ENCODE results near the gene DOCK2.

The DOCK2 gene

GRCh38 chr5:170020423-170020822 lies 383.3 kb downstream of the DOCK2 start:
- Mint-ChIP-seq H3K9me3 (no peaks in the 10 kb centered on the region), H3K27me3 (no peaks in the 10 kb centered on the region), H3K4me1 (ENCODE audit: low read depth) (no peaks in the 10 kb centered on the region), H3K27ac (no peak overlapping the region), H3K36me3 (ENCODE audit: low read depth) (peaks cover 94% of the 10 kb centered on the region), H3K4me3 (no peak overlapping the region)
- DNase-seq: no peak

- Mint-ChIP-seq H3K27me3 (no peaks in the 10 kb centered on the region), H3K9me3 (no peaks in the 10 kb centered on the region), H3K4me3 (no peak overlapping the region), H3K4me1 (ENCODE audit: low read depth) (no peaks in the 10 kb centered on the region), H3K36me3 (ENCODE audit: low read depth) (peaks cover 97% of the 10 kb centered on the region), H3K27ac (no peak overlapping the region)
- no peak for DNase-seq
These were observed 384.4 kb downstream of the DOCK2 start for GRCh38 chr5:170021506-170021905.

GRCh38 chr5:170025853-170026252 lies 388.8 kb downstream of the DOCK2 start:
- Mint-ChIP-seq H3K27me3 (no peaks in the 10 kb centered on the region), H3K9me3 (no peaks in the 10 kb centered on the region), H3K27ac (no peak overlapping the region)

GRCh38 chr5:170028124-170028523 lies 391.0 kb downstream of the DOCK2 start:
- peaks cover 4% of the 10 kb centered on the region for H3K4me1 Mint-ChIP-seq (ENCODE audit: low read depth)
- no peaks in the 10 kb centered on the region for H3K27me3 Mint-ChIP-seq
- no peak overlapping the region for H3K4me3 Mint-ChIP-seq
- no peak for DNase-seq
- H3K36me3 Mint-ChIP-seq (ENCODE audit: low read depth): peaks cover 94% of the 10 kb centered on the region
- no peak overlapping the region for H3K27ac Mint-ChIP-seq
- no peaks in the 10 kb centered on the region for H3K9me3 Mint-ChIP-seq

More at GRCh38 chr5:170025853-170026252, 388.8 kb downstream of the DOCK2 start:
- no peak for DNase-seq
- no peaks in the 10 kb centered on the region for H3K4me1 Mint-ChIP-seq (ENCODE audit: low read depth)
- H3K36me3 Mint-ChIP-seq (ENCODE audit: low read depth): peaks cover 97% of the 10 kb centered on the region
- no peak overlapping the region for H3K4me3 Mint-ChIP-seq

GRCh38 chr5:170034231-170034630 lies 397.2 kb downstream of the DOCK2 start:
- peaks cover 90% of the 10 kb centered on the region for H3K36me3 Mint-ChIP-seq (ENCODE audit: low read depth)
- H3K27me3 Mint-ChIP-seq: no peaks in the 10 kb centered on the region
- H3K4me3 Mint-ChIP-seq: no peak overlapping the region
- peaks cover 4% of the 10 kb centered on the region for H3K4me1 Mint-ChIP-seq (ENCODE audit: low read depth)
- no peaks in the 10 kb centered on the region for H3K9me3 Mint-ChIP-seq
- H3K27ac Mint-ChIP-seq: no peak overlapping the region
- no peak for DNase-seq

- no peak overlapping the region for H3K27ac Mint-ChIP-seq
- H3K9me3 Mint-ChIP-seq: no peaks in the 10 kb centered on the region
- no peaks in the 10 kb centered on the region for H3K27me3 Mint-ChIP-seq
- no peak overlapping the region for H3K4me3 Mint-ChIP-seq
- DNase-seq: no peak
- H3K4me1 Mint-ChIP-seq (ENCODE audit: low read depth): no peaks in the 10 kb centered on the region
- peaks cover 92% of the 10 kb centered on the region for H3K36me3 Mint-ChIP-seq (ENCODE audit: low read depth)
These were observed 401.2 kb downstream of the DOCK2 start for GRCh38 chr5:170038241-170038640.

GRCh38 chr5:170039830-170040229 lies 402.8 kb downstream of the DOCK2 start:
- DNase-seq: no peak
- no peaks in the 10 kb centered on the region for H3K4me1 Mint-ChIP-seq (ENCODE audit: low read depth)
- H3K36me3 Mint-ChIP-seq (ENCODE audit: low read depth): peaks cover 92% of the 10 kb centered on the region
- H3K4me3 Mint-ChIP-seq: no peak overlapping the region
- H3K27me3 Mint-ChIP-seq: no peaks in the 10 kb centered on the region
- H3K27ac Mint-ChIP-seq: no peak overlapping the region
- no peaks in the 10 kb centered on the region for H3K9me3 Mint-ChIP-seq

GRCh38 chr5:170046241-170046640 lies 409.2 kb downstream of the DOCK2 start:
- Mint-ChIP-seq H3K27ac (no peak overlapping the region), H3K36me3 (ENCODE audit: low read depth) (peaks cover 96% of the 10 kb centered on the region), H3K9me3 (no peaks in the 10 kb centered on the region), H3K27me3 (no peaks in the 10 kb centered on the region), H3K4me3 (no peak overlapping the region), H3K4me1 (ENCODE audit: low read depth) (no peaks in the 10 kb centered on the region)
- DNase-seq: no peak

- Mint-ChIP-seq H3K4me1 (ENCODE audit: low read depth) (no peaks in the 10 kb centered on the region), H3K9me3 (no peaks in the 10 kb centered on the region), H3K36me3 (ENCODE audit: low read depth) (peaks cover 96% of the 10 kb centered on the region), H3K4me3 (no peak overlapping the region), H3K27me3 (no peaks in the 10 kb centered on the region), H3K27ac (no peak overlapping the region)
- no peak for DNase-seq
These were observed 412.6 kb downstream of the DOCK2 start for GRCh38 chr5:170049713-170050112.

GRCh38 chr5:170053896-170054295 lies 416.8 kb downstream of the DOCK2 start:
- no peak for DNase-seq
- H3K36me3 Mint-ChIP-seq (ENCODE audit: low read depth): peaks cover 99% of the 10 kb centered on the region
- no peak overlapping the region for H3K4me3 Mint-ChIP-seq
- H3K4me1 Mint-ChIP-seq (ENCODE audit: low read depth): no peaks in the 10 kb centered on the region
- H3K9me3 Mint-ChIP-seq: peaks cover 6% of the 10 kb centered on the region
- no peak overlapping the region for H3K27ac Mint-ChIP-seq
- H3K27me3 Mint-ChIP-seq: no peaks in the 10 kb centered on the region

- Mint-ChIP-seq H3K4me1 (ENCODE audit: low read depth) (no peaks in the 10 kb centered on the region), H3K27me3 (no peaks in the 10 kb centered on the region), H3K36me3 (ENCODE audit: low read depth) (peaks cover 99% of the 10 kb centered on the region), H3K9me3 (peaks cover 6% of the 10 kb centered on the region), H3K4me3 (no peak overlapping the region), H3K27ac (no peak overlapping the region)
- DNase-seq: no peak
These were observed 418.5 kb downstream of the DOCK2 start for GRCh38 chr5:170055606-170056005.

GRCh38 chr5:170056561-170057267 lies 419.6 kb downstream of the DOCK2 start:
- no peak for DNase-seq
- peaks cover 6% of the 10 kb centered on the region for H3K9me3 Mint-ChIP-seq
- H3K4me3 Mint-ChIP-seq: no peak overlapping the region
- H3K27ac Mint-ChIP-seq: no peak overlapping the region
- no peaks in the 10 kb centered on the region for H3K27me3 Mint-ChIP-seq
- peaks cover 97% of the 10 kb centered on the region for H3K36me3 Mint-ChIP-seq (ENCODE audit: low read depth)
- H3K4me1 Mint-ChIP-seq (ENCODE audit: low read depth): no peaks in the 10 kb centered on the region

- H3K4me1 Mint-ChIP-seq (ENCODE audit: low read depth): no peaks in the 10 kb centered on the region
- no peak overlapping the region for H3K4me3 Mint-ChIP-seq
- no peak for DNase-seq
- H3K9me3 Mint-ChIP-seq: peaks cover 6% of the 10 kb centered on the region
- H3K27ac Mint-ChIP-seq: no peak overlapping the region
- H3K27me3 Mint-ChIP-seq: no peaks in the 10 kb centered on the region
- peaks cover 97% of the 10 kb centered on the region for H3K36me3 Mint-ChIP-seq (ENCODE audit: low read depth)
These were observed 420.2 kb downstream of the DOCK2 start for GRCh38 chr5:170057311-170057710.

- no peak for DNase-seq
- peaks cover 96% of the 10 kb centered on the region for H3K36me3 Mint-ChIP-seq (ENCODE audit: low read depth)
- no peaks in the 10 kb centered on the region for H3K27me3 Mint-ChIP-seq
- peaks cover 6% of the 10 kb centered on the region for H3K9me3 Mint-ChIP-seq
- no peak overlapping the region for H3K27ac Mint-ChIP-seq
- H3K4me3 Mint-ChIP-seq: no peak overlapping the region
- H3K4me1 Mint-ChIP-seq (ENCODE audit: low read depth): no peaks in the 10 kb centered on the region
These were observed 422.1 kb downstream of the DOCK2 start for GRCh38 chr5:170059221-170059620.

GRCh38 chr5:170067152-170067551 lies 430.1 kb downstream of the DOCK2 start:
- peaks cover 95% of the 10 kb centered on the region for H3K36me3 Mint-ChIP-seq (ENCODE audit: low read depth)
- H3K4me3 Mint-ChIP-seq: no peak overlapping the region
- DNase-seq: no peak
- H3K27me3 Mint-ChIP-seq: no peaks in the 10 kb centered on the region
- peak overlapping the region; percentile 4 for H3K27ac Mint-ChIP-seq
- no peaks in the 10 kb centered on the region for H3K4me1 Mint-ChIP-seq (ENCODE audit: low read depth)
- no peaks in the 10 kb centered on the region for H3K9me3 Mint-ChIP-seq
